Measurements from ENCODE around the gene SLC35F4. TPM values are rescaled to one million over a fixed set of nuclear protein-coding genes. Genes with fewer than 3 reads are reported as not detected.

The SLC35F4 gene
- total and polyA plus RNA-seq, 2 of the 8 experiments (the other 6 are each of a cell fraction or from before 2014, with no cell fraction given) = not detected

DNA sequence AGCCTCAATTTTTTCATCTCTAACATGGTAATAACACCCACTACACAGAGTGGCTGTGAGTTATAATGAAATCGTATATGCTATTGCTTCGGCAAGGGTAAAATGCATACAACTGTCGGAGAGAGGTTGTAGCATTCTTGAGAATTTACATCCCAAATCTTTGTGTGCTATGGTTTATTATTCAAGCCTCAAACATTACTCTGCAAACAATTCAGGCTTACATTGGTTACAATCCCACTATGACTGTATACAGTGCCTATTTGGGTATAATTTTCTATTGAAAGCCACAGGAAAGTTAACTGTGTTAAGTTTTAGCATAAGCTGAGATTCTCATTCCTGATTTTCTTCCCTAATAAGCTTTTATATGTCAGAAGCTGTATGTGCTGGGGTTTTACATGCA lies 20.6 kb downstream of the SLC35F4 start:
- Histone ChIP-seq H2BK15ac (ENCODE audit: low read length) (no peak overlapping the region), H3K14ac (ENCODE audit: insufficient read length) (no peak overlapping the region), H3K36me3 (ENCODE audit: control insufficient read depth in 2 of 4, insufficient read depth in 4 of 4, low read length in 3 of 4) (no peaks in the 10 kb centered on the region), H2BK5ac (ENCODE audit: low read depth, low read length) (no peak overlapping the region), H4K91ac (replicated peaks; ENCODE audit: insufficient read length, low read length) (no peak overlapping the region), H2AK5ac (ENCODE audit: low read depth, low read length) (no peak overlapping the region), H3K18ac (ENCODE audit: extremely low read depth, low read length) (no peak overlapping the region), H2BK12ac (ENCODE audit: low read depth, low read length) (no peak overlapping the region), H4K20me1 (replicated peaks in 1 of 2; ENCODE audit: control insufficient read depth in 1 of 2, insufficient read depth in 2 of 2, low read length in 2 of 2) (no peaks in the 10 kb centered on the region), H3K4me2 (ENCODE audit: insufficient read depth in 1 of 2, low read depth in 2 of 2, low read length in 2 of 2) (no peak overlapping the region), H3K4me1 (replicated peaks in 1 of 4; ENCODE audit: control insufficient read depth in 3 of 4, insufficient read depth in 4 of 4, low read length in 3 of 4) (no peaks in the 10 kb centered on the region), H3K23ac (ENCODE audit: insufficient read length) (no peak overlapping the region), H4K5ac (ENCODE audit: insufficient read length, low read depth, low read length) (no peak overlapping the region), H3K9ac (replicated peaks in 1 of 4; ENCODE audit: extremely low read depth in 1 of 4, low read depth in 3 of 4, low read length in 3 of 4) (no peak overlapping the region), H3K9me3 (ENCODE audit: insufficient read depth in 2 of 2, low read depth in 1 of 2, low read length in 1 of 2) (no peaks in the 10 kb centered on the region), H3K79me1 (ENCODE audit: low read depth, low read length) (no peaks in the 10 kb centered on the region), H3K4ac (replicated peaks; ENCODE audit: insufficient read length, low read depth, low read length) (no peak overlapping the region), H2BK120ac (replicated peaks; ENCODE audit: low read depth, low read length) (no peak overlapping the region), H3K79me2 (ENCODE audit: control insufficient read depth in 1 of 2, insufficient read depth in 2 of 2, low read length in 2 of 2) (no peaks in the 10 kb centered on the region), H3K23me2 (ENCODE audit: low read depth, low read length) (no peaks in the 10 kb centered on the region), H4K8ac (ENCODE audit: extremely low read depth, insufficient read depth, low read length) (no peak overlapping the region), H3K56ac (replicated peaks; ENCODE audit: insufficient read length, low read depth, low read length) (no peak overlapping the region), H2AFZ (ENCODE audit: low read length) (no peak overlapping the region), H3K27me3 (replicated peaks in 1 of 4; ENCODE audit: control insufficient read depth in 3 of 4, extremely low read depth in 1 of 4, insufficient read depth in 3 of 4, low read length in 3 of 4) (no peaks in the 10 kb centered on the region), H3K27ac (ENCODE audit: low read depth, low read length) (no peak overlapping the region), H2BK20ac (ENCODE audit: low read length) (no peak overlapping the region), H3K4me3 (ENCODE audit: extremely low read depth in 1 of 4, insufficient read depth in 2 of 4, low read depth in 3 of 4, low read length in 4 of 4) (no peak overlapping the region)
- DNase-seq (ENCODE audit: low read depth in 1 of 2, low spot score in 2 of 2) (no peak), FAIRE-seq (no peak)
- CTCF ChIA-PET (ENCODE audit: partially characterized antibody) = no interaction called here
- 80% methylated on average over 3 of the region's 3 CpGs; no CpG with 5 or more reads in 1 of the 2 experiments for WGBS, 2 experiments (ENCODE audit: extremely low coverage in 1 of 2, insufficient coverage in 1 of 2, insufficient read length in 1 of 2, insufficient replicate concordance in 2 of 2, low coverage in 1 of 2, low lambda C conversion rate in 2 of 2, missing lambda C conversion rate in 1 of 2)
- POLR2A ChIA-PET (ENCODE audit: partially characterized antibody) = no interaction called here
- TF ChIP-seq RFX5 (IDR thresholded peaks at IDR 0.05; ENCODE audit: borderline replicate concordance, low read depth, low read length) (no peak), FOSL1 (IDR thresholded peaks at IDR 0.05; ENCODE audit: insufficient read depth, low read depth, low read length) (no peak), SAP30 (IDR thresholded peaks at IDR 0.05; ENCODE audit: insufficient read depth, insufficient replicate concordance, low read length) (no peak), PHF8 (conservative IDR thresholded peaks at IDR 0.05; ENCODE audit: low read depth, low read length) (no peak), YY1 (IDR thresholded peaks at IDR 0.05; ENCODE audit: low read depth, low read length) (no peak), SP2 (IDR thresholded peaks at IDR 0.05; ENCODE audit: low read length) (no peak), BRCA1 (IDR thresholded peaks at IDR 0.05; ENCODE audit: low read depth, low read length) (no peak), ASH2L (IDR thresholded peaks at IDR 0.05; ENCODE audit: low read length) (no peak)
